HEK293 (cell line): ENCODE measurements around the gene CCDC92.

ENCODE experiments used
- CTCF ChIA-PET: fragments of 350-600 bp; formaldehyde crosslinking; extraction: SDS; loops from one replicate; lab custom pipeline; 2021; ENCODE audit warnings: antibody characterized with exemption; lab: Yijun Ruan, JAX
- POLR2A ChIA-PET: fragments of 300-600 bp; formaldehyde crosslinking; extraction: SDS; loops from one replicate; lab custom pipeline; 2020; ENCODE audit warnings: antibody characterized with exemption, inconsistent platforms; lab: Yijun Ruan, JAX
- H3K27ac ChIP-seq: fragments of 200-500 bp; sonication (Bioruptor generic); 2 replicates; pipeline ENCODE4 v1.5.1; 2014; ENCODE audit warnings: low read depth, low read length, control low read depth, inconsistent platforms; ENCODE audit errors: extremely low read depth
- H3K36me3 ChIP-seq, 2 experiments: fragments of 200-500 bp in 1 of 2; sonication (Bioruptor generic) in 1 of 2; 1 replicate in 1 of 2; 2 replicates in 1 of 2; pipeline ENCODE4 v1.5.1; 2014 to 2017; ENCODE audit warnings: inconsistent platforms in 2 of 2, low read length in 2 of 2; ENCODE audit not compliant: control insufficient read depth in 2 of 2, insufficient read depth in 1 of 2
- H3K4me1 ChIP-seq: fragments of 200-500 bp; sonication (Bioruptor generic); 2 replicates; pipeline ENCODE4 v1.5.1; 2014; ENCODE audit warnings: mild to moderate bottlenecking, low read length, inconsistent platforms; ENCODE audit not compliant: control insufficient read depth, insufficient read depth
- H3K4me3 ChIP-seq: 2 replicates; pipeline ENCODE4 v1.5.1; 2011; ENCODE audit warnings: low read depth, mild to moderate bottlenecking, control low read depth, low read length, moderate library complexity
- H3K9me3 ChIP-seq: fragments of 200-500 bp; sonication (Bioruptor generic); 2 replicates; pipeline ENCODE4 v1.5.1; 2014; ENCODE audit warnings: low read depth, low read length, inconsistent platforms; ENCODE audit not compliant: control insufficient read depth, insufficient read depth
- EGR2 ChIP-seq: fragments of 450-650 bp; formaldehyde crosslinking; IDR thresholded peaks from 2 replicates; pipeline ENCODE4 v1.5.1; 2016; ENCODE audit warnings: low read depth, missing biosample characterization, missing genetic modification characterization
- RBAK ChIP-seq: fragments of 450-650 bp; formaldehyde crosslinking; IDR thresholded peaks from 2 replicates; pipeline ENCODE4 v1.5.1; 2016; ENCODE audit warnings: missing biosample characterization, missing genetic modification characterization
- SCRT2 ChIP-seq: fragments of 450-650 bp; formaldehyde crosslinking; IDR thresholded peaks from 2 replicates; pipeline ENCODE4 v1.5.1; 2016; ENCODE audit warnings: missing biosample characterization, missing genetic modification characterization
- YY2 ChIP-seq: fragments of 450-650 bp; formaldehyde crosslinking; IDR thresholded peaks from 2 replicates; pipeline ENCODE4 v1.5.1; 2016; ENCODE audit warnings: missing biosample characterization, missing genetic modification characterization
- ZFHX2 ChIP-seq: fragments of 450-650 bp; formaldehyde crosslinking; conservative IDR thresholded peaks from 2 replicates; pipeline ENCODE4 v1.5.1; 2016; ENCODE audit warnings: missing biosample characterization, missing genetic modification characterization
- ZIC2 ChIP-seq: fragments of 450-650 bp; formaldehyde crosslinking; IDR thresholded peaks from 2 replicates; pipeline ENCODE4 v1.5.1; 2016; ENCODE audit warnings: missing biosample characterization, missing genetic modification characterization
- ZNF132 ChIP-seq: fragments of 450-650 bp; formaldehyde crosslinking; IDR thresholded peaks from 2 replicates; pipeline ENCODE4 v1.5.1; 2017; ENCODE audit warnings: missing biosample characterization, missing genetic modification characterization, borderline replicate concordance
- ZNF155 ChIP-seq: fragments of 450-650 bp; formaldehyde crosslinking; IDR thresholded peaks from 2 replicates; pipeline ENCODE4 v1.5.1; 2016; ENCODE audit warnings: missing biosample characterization, missing genetic modification characterization
- ZNF23 ChIP-seq: fragments of 450-650 bp; formaldehyde crosslinking; IDR thresholded peaks from 2 replicates; pipeline ENCODE4 v1.5.1; 2016; ENCODE audit warnings: missing biosample characterization, missing genetic modification characterization, borderline replicate concordance
- ZNF239 ChIP-seq: fragments of 450-650 bp; formaldehyde crosslinking; IDR thresholded peaks from 2 replicates; pipeline ENCODE4 v1.5.1; 2016; ENCODE audit warnings: missing biosample characterization, missing genetic modification characterization
- ZNF366 ChIP-seq: fragments of 450-650 bp; formaldehyde crosslinking; conservative IDR thresholded peaks from 2 replicates; pipeline ENCODE4 v1.5.1; 2016; ENCODE audit warnings: missing biosample characterization, missing genetic modification characterization
- ZNF426 ChIP-seq: fragments of 450-650 bp; formaldehyde crosslinking; IDR thresholded peaks from 2 replicates; pipeline ENCODE4 v1.5.1; 2017; ENCODE audit warnings: missing biosample characterization, missing genetic modification characterization, mild to moderate bottlenecking, inconsistent platforms, moderate library complexity
- ZNF473 ChIP-seq: fragments of 450-650 bp; formaldehyde crosslinking; IDR thresholded peaks from 2 replicates; pipeline ENCODE4 v1.5.1; 2017; ENCODE audit warnings: missing biosample characterization, missing genetic modification characterization
- ZNF501 ChIP-seq: fragments of 450-650 bp; formaldehyde crosslinking; IDR thresholded peaks from 2 replicates; pipeline ENCODE4 v1.5.1; 2016; ENCODE audit warnings: missing biosample characterization, missing genetic modification characterization
- ZNF521 ChIP-seq: fragments of 450-650 bp; formaldehyde crosslinking; IDR thresholded peaks from 2 replicates; pipeline ENCODE4 v1.5.1; 2017; ENCODE audit warnings: missing biosample characterization, mild to moderate bottlenecking, missing genetic modification characterization
- ZNF654 ChIP-seq: fragments of 450-650 bp; formaldehyde crosslinking; IDR thresholded peaks from 2 replicates; pipeline ENCODE4 v1.5.1; 2016; ENCODE audit warnings: low read depth, missing biosample characterization, missing genetic modification characterization
- ZNF677 ChIP-seq: fragments of 450-650 bp; IDR thresholded peaks from 2 replicates; pipeline ENCODE4 v1.5.0; 2018; ENCODE audit warnings: missing biosample characterization, mild to moderate bottlenecking, missing genetic modification characterization, moderate library complexity
- ZNF791 ChIP-seq: fragments of 450-650 bp; formaldehyde crosslinking; IDR thresholded peaks from 2 replicates; pipeline ENCODE4 v1.5.1; 2016; ENCODE audit warnings: missing biosample characterization, missing genetic modification characterization
- ZNF837 ChIP-seq: fragments of 450-650 bp; formaldehyde crosslinking; IDR thresholded peaks from 2 replicates; pipeline ENCODE4 v1.5.1; 2016; ENCODE audit warnings: missing biosample characterization, missing genetic modification characterization
- TF ChIP-seq, protein P1 (sequence below): fragments of 450-650 bp; formaldehyde crosslinking; IDR thresholded peaks from 2 replicates; pipeline ENCODE4; 2016; ENCODE audit warnings: missing biosample characterization, missing genetic modification characterization
- TF ChIP-seq, protein P2 (sequence below): fragments of 450-650 bp; formaldehyde crosslinking; IDR thresholded peaks from 2 replicates; pipeline ENCODE4 v1.5.1; 2017; ENCODE audit warnings: missing biosample characterization, missing genetic modification characterization
- TF ChIP-seq, protein P3 (sequence below): fragments of 450-650 bp; formaldehyde crosslinking; IDR thresholded peaks from 2 replicates; pipeline ENCODE4 v1.5.1; 2017; ENCODE audit warnings: missing biosample characterization, missing genetic modification characterization
- TF ChIP-seq, protein P4 (sequence below): fragments of 450-650 bp; formaldehyde crosslinking; IDR thresholded peaks from 2 replicates; pipeline ENCODE4 v1.5.1; 2016; ENCODE audit warnings: missing biosample characterization, missing genetic modification characterization

The CCDC92 gene

GRCh38 chr12:123928274-123928865, 44.3 kb downstream of the CCDC92 start:
- ChIA-PET CTCF (no interaction called here), POLR2A (no interaction called here)
- Histone ChIP-seq H3K27ac (no peak overlapping the region), H3K9me3 (no peaks in the 10 kb centered on the region), H3K36me3 (no peaks in the 10 kb centered on the region), H3K4me3 (no peak overlapping the region), H3K4me1 (no peaks in the 10 kb centered on the region)
- 0 out of 2 replicates have a peak, but pooled peaks have one; percentile 3 for TF ChIP-seq ZNF654
- no peak for TF ChIP-seq ZNF501 (tag by site-specific recombination)
- peak; percentile 56; the same call in 1 of the 2 replicates for TF ChIP-seq SCRT2 (tag by site-specific recombination)
- TF ChIP-seq, protein P1, sequence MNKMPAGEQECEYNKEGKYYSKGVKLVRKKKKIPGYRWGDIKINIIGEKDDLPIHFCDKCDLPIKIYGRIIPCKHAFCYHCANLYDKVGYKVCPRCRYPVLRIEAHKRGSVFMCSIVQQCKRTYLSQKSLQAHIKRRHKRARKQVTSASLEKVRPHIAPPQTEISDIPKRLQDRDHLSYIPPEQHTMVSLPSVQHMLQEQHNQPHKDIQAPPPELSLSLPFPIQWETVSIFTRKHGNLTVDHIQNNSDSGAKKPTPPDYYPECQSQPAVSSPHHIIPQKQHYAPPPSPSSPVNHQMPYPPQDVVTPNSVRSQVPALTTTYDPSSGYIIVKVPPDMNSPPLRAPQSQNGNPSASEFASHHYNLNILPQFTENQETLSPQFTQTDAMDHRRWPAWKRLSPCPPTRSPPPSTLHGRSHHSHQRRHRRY = no peak
- no peak for TF ChIP-seq ZNF23 (tag by site-specific recombination)
- TF ChIP-seq ZNF521 (tag by site-specific recombination) = no peak
- TF ChIP-seq ZNF239 (tag by site-specific recombination) = no peak
- TF ChIP-seq ZNF426 (tag by site-specific recombination) = no peak
- TF ChIP-seq, protein P2, sequence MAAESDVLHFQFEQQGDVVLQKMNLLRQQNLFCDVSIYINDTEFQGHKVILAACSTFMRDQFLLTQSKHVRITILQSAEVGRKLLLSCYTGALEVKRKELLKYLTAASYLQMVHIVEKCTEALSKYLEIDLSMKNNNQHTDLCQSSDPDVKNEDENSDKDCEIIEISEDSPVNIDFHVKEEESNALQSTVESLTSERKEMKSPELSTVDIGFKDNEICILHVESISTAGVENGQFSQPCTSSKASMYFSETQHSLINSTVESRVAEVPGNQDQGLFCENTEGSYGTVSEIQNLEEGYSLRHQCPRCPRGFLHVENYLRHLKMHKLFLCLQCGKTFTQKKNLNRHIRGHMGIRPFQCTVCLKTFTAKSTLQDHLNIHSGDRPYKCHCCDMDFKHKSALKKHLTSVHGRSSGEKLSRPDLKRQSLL (tag by site-specific recombination) = no peak

DNA sequence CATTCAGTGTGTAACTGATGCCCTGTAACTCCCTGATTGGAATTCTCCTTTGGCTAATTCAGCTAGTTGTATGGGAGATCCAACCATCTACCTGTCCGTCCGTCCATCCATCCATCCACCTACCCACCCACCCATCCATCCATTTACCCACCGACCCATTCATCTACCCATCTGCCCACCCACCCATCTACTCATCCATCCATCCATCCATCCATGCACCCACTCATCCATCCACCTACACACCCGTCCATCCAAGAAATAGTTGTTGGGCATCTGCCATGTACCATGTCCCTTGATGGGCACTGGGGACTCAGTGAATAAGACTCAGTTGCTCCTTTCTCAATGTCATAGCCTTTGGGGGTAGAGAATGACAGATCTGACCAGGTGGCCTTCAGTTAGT, 48.1 kb downstream of the CCDC92 start:
- no peaks in the 10 kb centered on the region for H3K36me3 ChIP-seq
- ChIA-PET POLR2A (no interaction called here), CTCF (no interaction called here)
- H3K4me3 ChIP-seq = no peak overlapping the region
- H3K27ac ChIP-seq = no peak overlapping the region
- H3K9me3 ChIP-seq = no peaks in the 10 kb centered on the region
- TF ChIP-seq, protein P3, sequence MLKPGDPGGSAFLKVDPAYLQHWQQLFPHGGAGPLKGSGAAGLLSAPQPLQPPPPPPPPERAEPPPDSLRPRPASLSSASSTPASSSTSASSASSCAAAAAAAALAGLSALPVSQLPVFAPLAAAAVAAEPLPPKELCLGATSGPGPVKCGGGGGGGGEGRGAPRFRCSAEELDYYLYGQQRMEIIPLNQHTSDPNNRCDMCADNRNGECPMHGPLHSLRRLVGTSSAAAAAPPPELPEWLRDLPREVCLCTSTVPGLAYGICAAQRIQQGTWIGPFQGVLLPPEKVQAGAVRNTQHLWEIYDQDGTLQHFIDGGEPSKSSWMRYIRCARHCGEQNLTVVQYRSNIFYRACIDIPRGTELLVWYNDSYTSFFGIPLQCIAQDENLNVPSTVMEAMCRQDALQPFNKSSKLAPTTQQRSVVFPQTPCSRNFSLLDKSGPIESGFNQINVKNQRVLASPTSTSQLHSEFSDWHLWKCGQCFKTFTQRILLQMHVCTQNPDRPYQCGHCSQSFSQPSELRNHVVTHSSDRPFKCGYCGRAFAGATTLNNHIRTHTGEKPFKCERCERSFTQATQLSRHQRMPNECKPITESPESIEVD (tag by site-specific recombination) = no peak
- peak; percentile 78 for TF ChIP-seq EGR2
- TF ChIP-seq, protein P4, sequence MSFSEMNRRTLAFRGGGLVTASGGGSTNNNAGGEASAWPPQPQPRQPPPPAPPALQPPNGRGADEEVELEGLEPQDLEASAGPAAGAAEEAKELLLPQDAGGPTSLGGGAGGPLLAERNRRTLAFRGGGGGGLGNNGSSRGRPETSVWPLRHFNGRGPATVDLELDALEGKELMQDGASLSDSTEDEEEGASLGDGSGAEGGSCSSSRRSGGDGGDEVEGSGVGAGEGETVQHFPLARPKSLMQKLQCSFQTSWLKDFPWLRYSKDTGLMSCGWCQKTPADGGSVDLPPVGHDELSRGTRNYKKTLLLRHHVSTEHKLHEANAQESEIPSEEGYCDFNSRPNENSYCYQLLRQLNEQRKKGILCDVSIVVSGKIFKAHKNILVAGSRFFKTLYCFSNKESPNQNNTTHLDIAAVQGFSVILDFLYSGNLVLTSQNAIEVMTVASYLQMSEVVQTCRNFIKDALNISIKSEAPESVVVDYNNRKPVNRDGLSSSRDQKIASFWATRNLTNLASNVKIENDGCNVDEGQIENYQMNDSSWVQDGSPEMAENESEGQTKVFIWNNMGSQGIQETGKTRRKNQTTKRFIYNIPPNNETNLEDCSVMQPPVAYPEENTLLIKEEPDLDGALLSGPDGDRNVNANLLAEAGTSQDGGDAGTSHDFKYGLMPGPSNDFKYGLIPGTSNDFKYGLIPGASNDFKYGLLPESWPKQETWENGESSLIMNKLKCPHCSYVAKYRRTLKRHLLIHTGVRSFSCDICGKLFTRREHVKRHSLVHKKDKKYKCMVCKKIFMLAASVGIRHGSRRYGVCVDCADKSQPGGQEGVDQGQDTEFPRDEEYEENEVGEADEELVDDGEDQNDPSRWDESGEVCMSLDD (tag by site-specific recombination) = no peak
- TF ChIP-seq, protein P1 = no peak
- peak; percentile 68 for TF ChIP-seq ZFHX2 (tag by site-specific recombination)
- H3K4me1 ChIP-seq = no peaks in the 10 kb centered on the region

DNA sequence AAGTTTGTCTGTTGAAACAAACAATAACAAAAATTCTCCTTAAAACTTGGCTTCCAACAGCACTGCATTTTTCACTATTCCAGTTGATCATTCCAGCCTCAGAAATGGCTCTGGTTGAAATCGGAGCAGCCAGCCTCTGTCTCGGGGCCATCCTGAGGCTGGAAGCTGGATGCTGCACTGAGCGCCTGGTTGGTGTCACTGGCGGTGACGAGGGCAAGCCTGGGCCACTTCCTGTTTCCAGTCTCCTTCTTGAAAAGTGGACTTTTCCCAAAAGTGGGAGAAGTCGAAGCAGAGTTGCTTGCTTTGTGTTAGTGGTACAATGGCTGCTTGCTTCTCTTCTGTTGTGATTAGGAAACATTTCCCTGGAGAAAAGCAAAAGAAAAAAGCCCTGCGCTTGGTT, 48.7 kb downstream of the CCDC92 start:
- H3K27ac ChIP-seq = no peak overlapping the region
- H3K36me3 ChIP-seq = no peaks in the 10 kb centered on the region
- POLR2A ChIA-PET = no interaction called here
- H3K4me3 ChIP-seq = no peak overlapping the region
- CTCF ChIA-PET = interaction anchor here (0.6 kb wide), 1 partner anchor 712 kb away, joined by 3 read pairs; no protein-coding TSS in a partner anchor
- TF ChIP-seq ZNF132 (no peak), ZNF837 (no peak), ZIC2 (tag by site-specific recombination) (no peak), RBAK (no peak), ZNF473 (tag by site-specific recombination) (no peak), ZNF366 (tag by site-specific recombination) (no peak), ZNF677 (no peak), YY2 (tag by site-specific recombination) (no peak), ZNF155 (tag by site-specific recombination) (no peak), ZNF791 (tag by site-specific recombination) (no peak)
- TF ChIP-seq, all 188 proteins: peak for 0
- no peaks in the 10 kb centered on the region for H3K9me3 ChIP-seq
- no peaks in the 10 kb centered on the region for H3K4me1 ChIP-seq
